ENCODE measurements around the gene PLCH2. TPM values are rescaled to one million over a fixed set of nuclear protein-coding genes. Genes with fewer than 3 reads are reported as not detected.

PLCH2 gene
- total and polyA plus RNA-seq, 4 donors = 0.33 to 1.3 (median 1.0) TPM; not detected in 1

- DNase-seq (ENCODE audit: low spot score) = no peak
- Histone ChIP-seq H3K9ac (ENCODE audit: low read depth in 1 of 2, low read length in 2 of 2) (no peak overlapping the region), H3K4me3 (ENCODE audit: low read depth in 1 of 3, low read length in 3 of 3) (no peak overlapping the region), H3K36me3 (ENCODE audit: control insufficient read depth in 4 of 4, insufficient read depth in 3 of 4, low read depth in 1 of 4, low read length in 3 of 4) (peaks cover 0 to 3% (median 0%) of the 10 kb centered on the region in 4 donors), H3K4me1 (ENCODE audit: control insufficient read depth in 4 of 4, insufficient read depth in 4 of 4, low read length in 3 of 4) (peaks cover 7 to 14% (median 10%) of the 10 kb centered on the region in 4 donors), H3K27ac (ENCODE audit: low read depth in 1 of 2, low read length in 2 of 2) (no peak overlapping the region), H3K9me3 (ENCODE audit: control insufficient read depth in 4 of 4, low read length in 3 of 4) (no peaks in the 10 kb centered on the region), H3K27me3 (ENCODE audit: control insufficient read depth in 4 of 4, insufficient read depth in 4 of 4, low read length in 3 of 4) (peaks cover 0 to 3% (median 0%) of the 10 kb centered on the region in 4 donors)
- WGBS = 77% methylated on average over 21 of the region's 21 CpGs
- TF ChIP-seq SP1 (IDR thresholded peaks at IDR 0.05) (no peak), FOXA1 (IDR thresholded peaks at IDR 0.05) (no peak), RXRA (IDR thresholded peaks at IDR 0.05) (no peak), HNF4A (conservative IDR thresholded peaks at IDR 0.05) (no peak), RAD21 (IDR thresholded peaks at IDR 0.05) (no peak), JUND (IDR thresholded peaks at IDR 0.05) (no peak), YY1 (IDR thresholded peaks at IDR 0.05) (no peak), EGR1 (IDR thresholded peaks at IDR 0.05; ENCODE audit: low read depth in 2 of 2) (no peak), CTCF (IDR thresholded peaks at IDR 0.05; ENCODE audit: low read depth, low read length, missing input control) (no peak), HNF4G (IDR thresholded peaks at IDR 0.05) (no peak), ZBTB33 (IDR thresholded peaks at IDR 0.05) (no peak), FOXA2 (IDR thresholded peaks at IDR 0.05) (no peak), REST (IDR thresholded peaks at IDR 0.05) (no peak), ATF3 (IDR thresholded peaks at IDR 0.05) (no peak)
Observed at GRCh38 chr1:2455757-2456156, 20.3 kb upstream of the PLCH2 start.

GRCh38 chr1:2457444-2457843 lies 18.6 kb upstream of the PLCH2 start:
- H3K9ac ChIP-seq (ENCODE audit: low read depth in 1 of 2, low read length in 2 of 2) = no peak overlapping the region
- WGBS = 83% methylated on average over 17 of the region's 17 CpGs
- no peak for DNase-seq (ENCODE audit: low spot score)
- H3K27me3 ChIP-seq (ENCODE audit: control insufficient read depth in 4 of 4, insufficient read depth in 4 of 4, low read length in 3 of 4) = peaks cover 0 to 1% (median 0%) of the 10 kb centered on the region in 4 donors
- TF ChIP-seq EGR1 (IDR thresholded peaks at IDR 0.05; ENCODE audit: low read depth in 2 of 2) (no peak), REST (IDR thresholded peaks at IDR 0.05) (no peak), NR2F2 (IDR thresholded peaks at IDR 0.05) (no peak), YY1 (IDR thresholded peaks at IDR 0.05) (no peak), SP1 (IDR thresholded peaks at IDR 0.05) (no peak), HNF4G (IDR thresholded peaks at IDR 0.05) (no peak), HNF4A (conservative IDR thresholded peaks at IDR 0.05) (no peak), RAD21 (IDR thresholded peaks at IDR 0.05) (no peak), TAF1 (conservative IDR thresholded peaks at IDR 0.05) (no peak), GABPA (IDR thresholded peaks at IDR 0.05 in 1 of 2, conservative IDR thresholded peaks at IDR 0.05 in 1 of 2) (no peak), ZBTB33 (IDR thresholded peaks at IDR 0.05) (no peak), ATF3 (IDR thresholded peaks at IDR 0.05) (no peak)
- H3K36me3 ChIP-seq (ENCODE audit: control insufficient read depth in 4 of 4, insufficient read depth in 3 of 4, low read depth in 1 of 4, low read length in 3 of 4) = peaks cover 0 to 3% (median 0%) of the 10 kb centered on the region in 4 donors
- H3K27ac ChIP-seq (ENCODE audit: low read depth in 1 of 2, low read length in 2 of 2) = no peak overlapping the region
- H3K4me3 ChIP-seq (ENCODE audit: low read depth in 1 of 3, low read length in 3 of 3) = no peak overlapping the region
- H3K9me3 ChIP-seq (ENCODE audit: control insufficient read depth in 4 of 4, low read length in 3 of 4) = no peaks in the 10 kb centered on the region
- peaks cover 12 to 23% (median 18%) of the 10 kb centered on the region in 4 donors for H3K4me1 ChIP-seq (ENCODE audit: control insufficient read depth in 4 of 4, insufficient read depth in 4 of 4, low read length in 3 of 4)

All from liver (tissue), 9 donors.